HG02970 (cell line): ENCODE data around the gene DOCK3.
"Not testable (repeated sequence)": the region's sequence is repeated elsewhere in the genome, so short reads cannot be mapped to it uniquely, and the experiment has no call there.

Experiments used
- ATAC-seq: cut with Tn5 transposase; IDR thresholded peaks from one replicate; pipeline ENCODE4 v1.9.1; 2021; ENCODE audit warnings: mild to moderate bottlenecking, moderate library complexity, moderate number of reproducible peaks; ENCODE audit not compliant: unreplicated experiment, low FRiP score

Gene DOCK3

GRCh38 chr3:50675179-50676030, 678 bp downstream of the DOCK3 start:
- ATAC-seq = no peak

- no peak for ATAC-seq
Observed at GRCh38 chr3:50676031-50676705, 1.4 kb downstream of the DOCK3 start.

GRCh38 chr3:50687127-50687751, 12.5 kb downstream of the DOCK3 start:
- ATAC-seq = no peak

- ATAC-seq = no peak
Observed at GRCh38 chr3:50687916-50688315, 13.2 kb downstream of the DOCK3 start.

- not testable (repeated sequence) for ATAC-seq
Observed at GRCh38 chr3:50688602-50689001, 13.9 kb downstream of the DOCK3 start.

- ATAC-seq = no peak
Observed at GRCh38 chr3:50689558-50689957, 14.8 kb downstream of the DOCK3 start.

GRCh38 chr3:50695031-50695430, 20.3 kb downstream of the DOCK3 start:
- no peak for ATAC-seq

- no peak for ATAC-seq
Observed at GRCh38 chr3:50696276-50696675, 21.5 kb downstream of the DOCK3 start.

- no peak for ATAC-seq
Observed at GRCh38 chr3:50698269-50698668, 23.5 kb downstream of the DOCK3 start.

- no peak for ATAC-seq
Observed at GRCh38 chr3:50708620-50709019, 33.9 kb downstream of the DOCK3 start.

- no peak for ATAC-seq
Observed at GRCh38 chr3:50714946-50715345, 40.2 kb downstream of the DOCK3 start.

- ATAC-seq = no peak
Observed at GRCh38 chr3:50724831-50725230, 50.1 kb downstream of the DOCK3 start.

GRCh38 chr3:50734985-50735384, 60.3 kb downstream of the DOCK3 start:
- ATAC-seq = no peak

GRCh38 chr3:50737193-50737905, 62.6 kb downstream of the DOCK3 start:
- ATAC-seq = no peak

GRCh38 chr3:50737906-50738598, 63.3 kb downstream of the DOCK3 start:
- no peak for ATAC-seq

- no peak for ATAC-seq
Observed at GRCh38 chr3:50743643-50744042, 68.9 kb downstream of the DOCK3 start.

GRCh38 chr3:50749822-50750221, 75.1 kb downstream of the DOCK3 start:
- ATAC-seq = no peak

- ATAC-seq = no peak
Observed at GRCh38 chr3:50759015-50759414, 84.3 kb downstream of the DOCK3 start.

- ATAC-seq = no peak
Observed at GRCh38 chr3:50777680-50778079, 103.0 kb downstream of the DOCK3 start.

- ATAC-seq = not testable (repeated sequence)
Observed at GRCh38 chr3:50781766-50782165, 107.0 kb downstream of the DOCK3 start.
